Jurkat, Clone E6-1 (cell line): ENCODE data around the gene ABCC10.
"Not testable (repeated sequence)": the region's sequence is repeated elsewhere in the genome, so short reads cannot be mapped to it uniquely, and the experiment has no call there.

Experiments used
- DNase-seq: peaks from one replicate; pipeline ENCODE4 v3.0.0-alpha.2; 2011; ENCODE audit warnings: low read depth, low spot score
- H3K4me3 ChIP-seq: 2 replicates; pipeline ENCODE4 v1.5.1; 2011; ENCODE audit warnings: mild to moderate bottlenecking, low read length, control low read depth, moderate library complexity

ABCC10 gene

DNA sequence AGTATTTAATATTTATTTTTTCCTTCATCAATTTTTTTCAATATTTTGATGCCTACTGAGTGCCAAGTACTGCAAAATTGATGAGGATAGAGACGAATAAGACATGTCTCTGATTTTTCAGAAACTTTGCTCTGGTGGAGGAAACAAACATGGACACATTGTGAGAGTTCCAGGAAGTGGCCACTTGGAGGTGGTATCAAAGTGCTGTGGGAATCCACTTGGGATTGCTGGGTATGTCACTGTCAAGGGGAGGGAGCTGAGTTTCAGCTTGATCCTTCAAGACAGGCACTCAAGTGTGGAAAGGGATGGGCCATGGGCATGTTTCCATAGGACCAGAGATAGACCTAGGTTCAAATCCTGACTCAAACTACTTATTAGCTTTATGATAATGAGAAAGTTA lies 24.5 kb upstream of the ABCC10 start:
- H3K4me3 ChIP-seq: no peak overlapping the region
- no peak for DNase-seq

DNA sequence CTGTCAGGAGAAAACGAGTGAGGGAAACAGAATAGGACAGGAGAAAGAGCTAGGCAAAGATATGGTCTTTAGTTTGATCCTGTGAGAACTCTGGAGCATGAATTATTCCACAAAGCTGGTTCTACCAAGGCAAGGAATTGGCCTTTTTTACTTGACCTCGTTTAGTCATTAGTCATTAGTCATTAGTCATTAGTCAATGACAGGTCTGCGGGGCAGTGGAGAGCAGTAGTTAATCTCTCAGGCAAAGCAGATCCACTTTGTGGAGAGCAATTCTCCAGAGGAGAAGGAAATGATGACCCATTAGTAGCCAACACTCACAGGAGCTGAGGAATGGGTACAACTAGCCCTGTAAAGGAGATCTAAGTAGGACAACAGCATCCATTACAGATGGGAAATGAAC lies 22.0 kb upstream of the ABCC10 start:
- no peak for DNase-seq
- H3K4me3 ChIP-seq: no peak overlapping the region

DNA sequence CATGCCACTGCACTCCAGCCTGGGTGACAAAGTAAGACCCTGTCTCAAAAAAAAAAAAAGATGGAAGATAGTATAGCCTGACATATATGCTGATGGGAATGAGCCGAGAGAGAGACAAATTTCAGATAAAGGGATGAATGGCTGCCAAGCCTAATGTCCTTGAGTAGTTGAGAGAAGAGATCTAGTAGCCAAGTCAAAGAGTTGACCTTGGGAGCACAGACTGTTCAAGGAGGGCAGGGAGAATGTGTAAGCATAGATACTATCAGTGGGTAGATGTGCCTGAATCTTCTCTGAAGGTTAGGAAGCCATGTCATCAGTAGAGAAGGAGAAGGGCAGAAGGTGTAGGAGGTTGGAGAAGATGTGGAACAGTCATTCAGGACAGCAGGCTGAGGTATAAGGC lies 20.0 kb upstream of the ABCC10 start:
- H3K4me3 ChIP-seq: no peak overlapping the region
- no peak for DNase-seq

DNA sequence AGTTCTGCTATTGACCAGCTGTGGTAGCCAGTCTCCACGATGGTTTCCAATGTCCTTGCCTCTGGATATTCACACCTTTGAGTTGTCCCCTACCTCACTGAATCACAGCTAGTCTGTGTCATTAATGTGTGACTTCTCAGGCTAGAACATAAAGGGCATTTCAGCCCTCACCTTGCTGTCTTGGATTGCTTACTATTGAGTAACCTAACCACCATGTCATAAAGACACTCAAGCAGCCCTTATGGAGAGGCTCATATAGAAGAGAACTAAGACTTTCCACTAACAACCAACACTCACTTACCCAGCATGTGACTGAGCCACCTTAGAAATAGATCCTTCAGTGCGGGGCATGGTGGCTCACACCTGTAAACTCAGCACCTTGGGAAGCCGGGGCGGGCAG lies 19.1 kb upstream of the ABCC10 start:
- no peak overlapping the region for H3K4me3 ChIP-seq
- no peak for DNase-seq

DNA sequence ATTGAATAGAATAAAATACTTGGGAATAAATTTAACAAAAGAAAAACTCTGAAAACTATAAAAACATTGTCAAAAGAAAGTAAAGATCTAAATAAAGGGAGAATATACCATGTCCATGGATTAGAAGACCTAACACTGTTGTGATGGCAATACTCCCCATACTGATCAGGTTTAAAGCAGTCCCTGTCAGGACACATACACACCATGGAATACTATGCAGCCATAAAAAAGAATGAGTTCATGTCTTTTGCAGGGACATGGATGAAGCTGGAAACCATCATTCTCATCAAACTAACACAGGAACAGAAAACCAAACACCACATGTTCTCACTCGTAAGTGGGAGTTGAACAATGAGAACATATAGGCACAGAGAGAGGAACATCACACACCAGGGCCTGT lies 16.6 kb upstream of the ABCC10 start:
- not testable (repeated sequence) for DNase-seq, H3K4me3 ChIP-seq

DNA sequence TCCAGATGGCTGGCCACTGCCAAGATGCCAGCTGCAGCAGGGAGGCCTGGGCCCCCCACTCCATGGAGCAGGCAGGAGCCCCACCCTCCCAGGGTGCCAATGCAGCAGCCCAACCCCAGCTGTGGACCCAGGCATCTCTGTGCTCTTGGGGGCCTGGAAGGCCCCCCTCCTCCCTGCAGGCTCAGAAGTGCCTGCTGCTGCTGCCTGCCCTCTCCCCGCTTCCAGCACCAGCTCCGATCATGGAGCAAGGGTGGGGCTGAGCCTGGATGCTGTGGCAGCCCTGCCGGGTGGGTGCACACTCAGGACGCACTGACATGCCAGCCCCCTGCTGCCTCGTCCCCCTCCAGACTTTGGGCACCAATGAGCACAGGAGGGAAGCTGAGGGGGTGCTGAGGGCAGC lies 14.8 kb upstream of the ABCC10 start:
- H3K4me3 ChIP-seq: no peak overlapping the region
- DNase-seq: no peak

DNA sequence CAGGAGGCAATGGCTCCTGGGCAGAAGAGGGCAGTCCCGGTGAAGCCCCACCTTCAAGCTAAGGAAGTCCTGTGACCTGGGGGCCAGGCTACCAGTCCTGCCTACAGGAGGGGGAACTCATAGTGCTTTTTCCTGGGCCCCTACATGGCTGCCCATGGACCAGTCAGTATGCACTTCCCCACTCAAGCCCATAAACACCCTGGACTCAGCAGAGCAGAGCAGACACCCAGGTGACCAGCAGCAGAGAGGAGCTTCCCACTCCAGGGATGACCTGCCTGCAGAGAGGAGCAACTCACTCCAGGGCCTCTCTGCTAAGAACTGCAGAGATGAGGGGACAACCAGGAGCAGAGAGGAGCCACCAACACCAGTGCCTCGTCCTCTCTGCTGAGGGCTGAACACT lies 14.3 kb upstream of the ABCC10 start:
- no peak for DNase-seq
- no peak overlapping the region for H3K4me3 ChIP-seq

DNA sequence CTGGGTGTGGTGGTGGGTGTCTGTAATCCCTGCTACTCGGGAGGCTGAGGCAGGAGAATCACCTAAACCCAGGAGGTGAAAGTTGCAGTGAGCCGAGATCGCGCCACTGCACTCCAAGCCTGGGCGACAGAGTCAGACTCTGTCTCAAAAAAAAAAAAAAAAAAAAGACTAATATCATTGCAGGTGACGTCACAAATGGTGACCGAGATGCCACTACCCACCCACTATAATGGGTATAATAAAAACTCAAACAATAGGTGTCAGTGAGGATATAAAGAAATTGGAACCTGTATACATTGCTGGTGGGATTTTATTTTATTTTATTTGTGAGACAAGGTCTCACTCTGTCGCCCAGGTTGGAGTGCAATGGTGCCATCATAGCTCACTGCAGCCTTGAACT lies 12.1 kb upstream of the ABCC10 start:
- not testable (repeated sequence) for DNase-seq, H3K4me3 ChIP-seq

DNA sequence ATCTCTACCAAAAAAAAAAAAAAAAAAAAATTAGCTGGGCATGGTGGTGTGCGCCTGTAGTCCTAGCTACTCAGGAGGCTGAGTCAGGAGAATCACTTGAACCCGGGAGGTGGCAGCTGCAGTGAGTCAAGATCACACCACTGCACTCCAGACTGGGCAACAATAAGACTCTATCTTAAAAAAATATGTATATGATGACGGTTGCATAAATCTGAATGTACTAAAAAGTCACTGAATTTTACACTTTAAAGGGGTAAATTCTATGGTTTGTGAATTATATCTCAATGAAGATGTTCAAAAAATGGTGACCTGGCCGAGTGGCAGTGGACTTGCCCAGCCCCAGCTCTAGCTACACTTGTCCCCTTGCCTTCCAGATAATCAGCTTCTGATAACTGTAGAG lies 10.4 kb upstream of the ABCC10 start:
- H3K4me3 ChIP-seq: no peak overlapping the region
- DNase-seq: no peak

DNA sequence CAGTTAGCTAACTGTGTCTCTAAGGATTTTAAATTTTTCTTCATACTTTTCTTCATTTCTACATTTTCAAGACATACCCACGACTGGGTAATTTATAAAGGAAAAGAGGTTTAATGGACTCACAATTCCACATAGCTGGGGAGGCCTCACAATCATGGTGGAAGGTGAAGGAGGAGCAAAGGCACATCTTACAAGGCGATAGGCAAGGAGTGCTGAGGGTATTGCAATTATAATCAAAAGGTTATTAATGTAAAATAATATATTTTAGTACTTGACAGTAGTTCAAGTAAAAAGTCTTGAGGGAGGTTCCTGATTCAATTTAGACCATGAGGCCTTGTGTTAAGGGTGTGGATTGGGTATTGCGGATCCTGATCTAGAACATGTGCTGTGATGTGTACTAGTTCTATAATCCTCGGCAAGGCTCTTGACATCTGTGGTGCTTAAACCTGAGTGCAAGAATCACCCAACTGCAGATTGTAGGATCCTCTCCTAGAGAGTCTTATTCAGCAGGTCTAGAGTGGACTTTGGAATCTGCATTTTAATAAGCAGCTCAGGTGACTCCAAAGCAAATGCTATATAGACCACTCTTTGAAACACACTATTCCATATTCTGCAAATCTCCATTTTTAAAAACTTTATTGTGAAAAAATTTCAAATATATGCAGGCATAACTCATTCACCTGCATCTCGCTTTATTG lies 7.2 kb upstream of the ABCC10 start:
- H3K4me3 ChIP-seq: no peak overlapping the region
- no peak for DNase-seq

DNA sequence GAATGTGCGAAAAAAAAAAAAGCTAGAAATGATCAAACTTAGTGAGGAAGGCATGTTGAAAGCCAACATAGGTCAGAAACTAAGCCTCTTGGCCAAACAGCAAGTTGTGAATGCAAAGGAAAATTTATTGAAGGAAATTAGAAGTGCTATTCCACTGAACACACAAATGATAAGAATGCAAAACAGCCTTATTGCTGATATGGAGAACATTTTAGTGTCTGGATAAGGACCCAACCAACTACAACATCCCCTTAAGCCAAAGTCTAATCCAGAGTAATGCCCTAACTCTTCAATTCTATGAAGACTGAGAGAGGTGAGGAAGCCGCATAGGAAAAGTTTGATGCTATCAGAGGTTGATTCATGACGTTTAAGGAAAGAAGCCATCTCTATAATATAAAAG lies 5.5 kb upstream of the ABCC10 start:
- H3K4me3 ChIP-seq: no peak overlapping the region
- no peak for DNase-seq

DNA sequence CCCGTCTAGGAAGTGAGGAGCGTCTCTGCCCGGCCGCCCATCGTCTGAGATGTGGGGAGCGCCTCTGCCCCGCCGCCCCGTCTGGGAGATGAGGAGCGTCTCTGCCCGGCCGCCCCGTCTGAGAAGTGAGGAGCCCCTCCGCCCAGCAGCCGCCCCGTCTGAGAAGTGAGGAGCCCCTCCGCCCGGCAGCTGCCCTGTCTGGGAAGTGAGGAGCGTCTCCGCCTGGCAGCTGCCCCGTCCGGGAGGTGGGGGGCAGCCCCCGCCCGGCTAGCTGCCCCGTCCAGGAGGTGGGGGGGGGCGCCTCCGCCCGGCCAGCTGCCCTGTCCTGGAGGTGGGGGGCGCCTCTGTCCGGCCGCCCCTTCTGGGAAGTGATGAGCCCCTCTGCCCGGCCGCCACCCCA lies 2.3 kb upstream of the ABCC10 start:
- H3K4me3 ChIP-seq, DNase-seq: not testable (repeated sequence)

DNA sequence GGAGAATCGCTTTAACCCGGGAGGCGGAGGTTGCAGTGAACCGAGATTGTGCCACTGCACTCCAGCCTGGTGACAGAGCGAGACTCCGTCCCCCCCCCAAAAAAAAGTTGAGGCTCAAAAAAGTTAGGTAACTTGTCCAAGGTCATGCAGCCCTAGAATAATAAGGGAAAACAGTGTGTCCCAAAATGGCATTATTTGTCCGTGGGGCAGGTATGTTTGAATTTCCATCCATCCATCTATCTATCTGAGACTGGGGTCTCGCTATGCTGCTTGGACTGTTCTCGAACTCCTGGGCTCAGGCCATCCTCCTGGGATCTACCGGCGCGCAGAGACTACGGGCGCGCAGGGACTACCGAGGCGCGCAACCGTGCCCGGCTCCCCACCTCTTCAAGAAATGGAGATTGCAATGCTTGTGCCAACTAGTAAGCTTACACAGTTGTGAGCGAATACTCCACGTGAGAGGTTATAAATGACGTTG lies 374 bp upstream of the ABCC10 start:
- DNase-seq: no peak
- peak overlapping the region; percentile 77 for H3K4me3 ChIP-seq

DNA sequence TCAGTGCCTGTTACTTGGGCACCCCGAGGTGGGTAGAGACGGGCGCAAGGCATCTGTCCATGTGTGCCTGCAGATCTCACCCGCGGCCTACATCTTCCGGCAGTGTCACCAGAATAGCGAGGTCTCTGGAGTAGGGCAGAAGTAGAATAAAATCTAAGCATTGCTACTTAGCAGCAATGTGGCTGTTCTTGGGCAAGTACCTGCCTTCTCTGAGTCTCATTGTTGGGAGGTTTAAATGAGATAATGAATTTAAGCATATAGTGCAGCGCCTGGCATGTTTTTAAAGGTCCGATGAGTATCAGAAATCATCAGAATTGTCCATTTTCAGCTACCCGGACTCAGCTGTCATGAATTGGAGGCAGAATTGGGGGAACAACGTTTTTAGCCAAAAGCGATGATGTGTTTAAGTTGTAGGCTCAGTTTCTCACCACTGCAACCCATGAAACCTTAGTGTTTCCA lies 800 bp downstream of the ABCC10 start:
- peak overlapping the region; percentile 77 for H3K4me3 ChIP-seq
- no peak for DNase-seq

DNA sequence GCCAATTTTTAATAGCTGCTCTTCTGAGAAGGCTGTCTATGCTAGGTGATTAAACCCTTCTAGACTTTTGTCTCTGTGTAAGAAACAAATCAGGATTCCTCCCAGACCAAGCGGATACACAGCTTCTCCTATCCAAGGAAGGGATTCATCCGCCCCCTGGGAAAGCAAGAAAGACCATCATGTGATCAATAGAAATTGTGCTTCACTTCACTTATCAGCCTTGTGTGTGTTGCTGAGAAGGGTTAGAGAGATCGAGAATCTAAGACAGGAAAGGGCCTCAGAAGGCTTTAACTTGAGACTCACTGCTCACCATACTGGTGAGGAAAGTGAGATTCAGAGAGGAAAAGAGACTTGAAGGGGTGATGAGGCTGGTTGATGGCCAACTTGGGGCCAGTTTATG lies 1.5 kb downstream of the ABCC10 start:
- DNase-seq: no peak
- H3K4me3 ChIP-seq: peak overlapping the region; percentile 77

DNA sequence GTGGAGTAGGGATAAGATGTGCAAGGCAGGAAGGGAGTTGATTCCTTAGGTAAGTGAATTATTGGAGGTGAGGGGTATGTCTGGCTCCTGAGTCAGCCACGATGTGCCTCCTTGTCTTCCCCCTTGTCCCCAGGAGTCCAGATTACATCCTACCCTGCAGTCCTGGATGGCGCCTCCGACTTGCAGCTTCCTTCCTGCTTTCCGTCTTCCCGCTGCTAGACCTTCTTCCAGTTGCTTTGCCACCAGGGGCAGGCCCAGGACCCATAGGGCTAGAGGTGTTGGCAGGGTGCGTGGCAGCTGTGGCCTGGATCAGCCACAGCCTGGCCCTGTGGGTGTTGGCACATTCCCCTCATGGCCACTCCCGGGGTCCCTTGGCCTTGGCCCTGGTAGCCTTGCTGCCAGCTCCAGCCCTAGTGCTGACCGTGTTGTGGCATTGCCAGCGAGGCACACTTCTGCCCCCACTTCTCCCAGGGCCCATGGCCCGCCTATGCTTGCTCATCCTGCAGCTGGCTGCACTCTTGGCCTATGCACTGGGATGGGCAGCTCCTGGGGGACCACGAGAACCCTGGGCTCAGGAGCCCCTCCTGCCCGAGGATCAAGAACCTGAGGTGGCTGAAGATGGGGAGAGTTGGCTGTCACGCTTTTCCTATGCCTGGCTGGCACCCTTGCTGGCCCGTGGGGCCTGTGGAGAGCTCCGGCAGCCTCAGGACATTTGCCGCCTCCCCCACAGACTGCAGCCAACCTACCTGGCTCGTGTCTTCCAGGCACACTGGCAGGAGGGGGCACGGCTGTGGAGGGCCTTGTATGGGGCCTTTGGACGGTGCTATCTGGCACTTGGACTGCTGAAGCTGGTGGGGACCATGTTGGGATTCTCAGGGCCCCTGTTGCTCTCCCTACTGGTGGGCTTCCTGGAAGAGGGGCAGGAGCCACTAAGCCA lies 4.9 kb downstream of the ABCC10 start:
- H3K4me3 ChIP-seq: no peak overlapping the region
- DNase-seq: no peak

DNA sequence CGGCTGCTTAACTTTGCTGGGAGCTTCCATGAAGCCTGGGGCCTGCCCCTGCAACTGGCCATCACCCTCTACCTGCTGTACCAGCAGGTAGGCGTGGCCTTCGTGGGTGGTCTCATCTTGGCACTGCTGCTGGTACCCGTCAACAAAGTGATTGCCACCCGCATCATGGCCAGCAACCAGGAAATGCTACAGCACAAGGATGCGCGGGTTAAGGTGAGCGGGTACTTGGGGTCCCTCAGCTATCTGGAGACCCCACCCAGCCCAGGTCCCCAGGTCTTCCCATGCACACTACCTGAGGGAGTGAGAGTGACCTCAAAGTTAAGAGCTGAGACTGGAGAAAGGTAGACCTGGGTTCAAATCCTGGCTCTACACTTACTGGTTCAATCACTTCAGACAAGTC lies 5.8 kb downstream of the ABCC10 start:
- no peak for DNase-seq
- H3K4me3 ChIP-seq: no peak overlapping the region

DNA sequence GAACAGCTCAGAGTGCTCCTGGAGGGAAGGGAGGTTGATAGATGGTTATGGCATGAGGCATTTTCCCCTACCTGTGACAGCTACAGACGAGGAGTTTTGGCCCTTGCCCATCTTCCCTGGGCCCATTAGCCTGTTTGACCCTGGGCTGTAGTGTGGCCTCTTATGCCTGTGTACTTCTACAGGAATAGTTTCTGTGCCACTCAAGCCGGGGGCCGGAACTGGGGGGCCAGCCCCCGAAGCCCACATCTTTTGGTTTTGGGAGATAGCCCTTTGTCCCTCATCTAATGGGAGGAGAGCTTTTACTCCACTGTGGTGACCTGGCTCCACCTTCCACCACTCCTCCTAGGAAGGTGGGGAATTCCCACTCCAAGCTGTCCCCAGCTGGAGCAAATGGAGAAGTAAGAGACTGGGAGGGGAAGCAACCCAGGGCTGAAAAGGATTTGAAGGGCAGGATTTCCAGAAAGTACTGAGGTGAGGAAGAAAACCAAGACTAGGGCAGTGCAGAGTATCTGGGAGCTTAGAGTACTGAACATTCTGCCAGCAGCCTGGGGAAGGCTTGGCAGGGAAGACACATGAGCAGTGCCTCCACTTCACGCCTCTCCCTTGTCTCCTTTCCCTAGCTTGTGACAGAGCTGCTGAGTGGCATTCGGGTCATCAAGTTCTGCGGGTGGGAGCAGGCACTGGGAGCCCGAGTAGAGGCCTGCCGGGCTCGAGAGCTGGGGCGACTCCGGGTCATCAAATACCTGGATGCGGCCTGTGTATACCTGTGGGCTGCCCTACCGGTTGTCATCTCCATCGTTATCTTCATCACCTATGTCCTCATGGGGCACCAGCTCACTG lies 6.9 kb downstream of the ABCC10 start:
- no peak overlapping the region for H3K4me3 ChIP-seq
- no peak for DNase-seq

DNA sequence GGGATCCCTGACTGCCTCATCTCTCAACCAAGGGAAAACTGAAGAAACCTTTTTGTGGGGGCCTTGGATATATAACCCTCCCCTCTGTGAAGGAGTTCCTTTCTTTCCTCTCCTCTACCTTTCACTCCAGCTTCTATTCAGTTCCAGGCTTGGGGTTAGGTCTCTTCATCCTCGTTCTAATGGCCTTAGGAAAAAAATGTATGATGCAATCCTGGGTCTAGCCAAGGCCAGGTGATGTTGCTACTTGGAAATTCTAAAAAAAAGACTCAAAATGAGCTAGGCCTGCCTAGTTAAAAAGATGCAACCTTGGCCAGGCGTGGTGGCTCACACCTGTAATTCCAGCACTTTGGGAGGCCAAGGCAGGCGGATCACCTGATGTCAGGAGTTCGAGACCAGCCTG lies 7.6 kb downstream of the ABCC10 start:
- DNase-seq: no peak
- H3K4me3 ChIP-seq: no peak overlapping the region
